ENCODE results near the gene PLTP. TPM values are rescaled to one million over a fixed set of nuclear protein-coding genes. Genes with fewer than 3 reads are reported as not detected.

The PLTP gene
- total and polyA plus RNA-seq, 2 of the 13 experiments (the other 11 are each of a cell fraction or from before 2014, with no cell fraction given) = 16.9 to 28.6 TPM

- TF ChIP-seq, protein P1, sequence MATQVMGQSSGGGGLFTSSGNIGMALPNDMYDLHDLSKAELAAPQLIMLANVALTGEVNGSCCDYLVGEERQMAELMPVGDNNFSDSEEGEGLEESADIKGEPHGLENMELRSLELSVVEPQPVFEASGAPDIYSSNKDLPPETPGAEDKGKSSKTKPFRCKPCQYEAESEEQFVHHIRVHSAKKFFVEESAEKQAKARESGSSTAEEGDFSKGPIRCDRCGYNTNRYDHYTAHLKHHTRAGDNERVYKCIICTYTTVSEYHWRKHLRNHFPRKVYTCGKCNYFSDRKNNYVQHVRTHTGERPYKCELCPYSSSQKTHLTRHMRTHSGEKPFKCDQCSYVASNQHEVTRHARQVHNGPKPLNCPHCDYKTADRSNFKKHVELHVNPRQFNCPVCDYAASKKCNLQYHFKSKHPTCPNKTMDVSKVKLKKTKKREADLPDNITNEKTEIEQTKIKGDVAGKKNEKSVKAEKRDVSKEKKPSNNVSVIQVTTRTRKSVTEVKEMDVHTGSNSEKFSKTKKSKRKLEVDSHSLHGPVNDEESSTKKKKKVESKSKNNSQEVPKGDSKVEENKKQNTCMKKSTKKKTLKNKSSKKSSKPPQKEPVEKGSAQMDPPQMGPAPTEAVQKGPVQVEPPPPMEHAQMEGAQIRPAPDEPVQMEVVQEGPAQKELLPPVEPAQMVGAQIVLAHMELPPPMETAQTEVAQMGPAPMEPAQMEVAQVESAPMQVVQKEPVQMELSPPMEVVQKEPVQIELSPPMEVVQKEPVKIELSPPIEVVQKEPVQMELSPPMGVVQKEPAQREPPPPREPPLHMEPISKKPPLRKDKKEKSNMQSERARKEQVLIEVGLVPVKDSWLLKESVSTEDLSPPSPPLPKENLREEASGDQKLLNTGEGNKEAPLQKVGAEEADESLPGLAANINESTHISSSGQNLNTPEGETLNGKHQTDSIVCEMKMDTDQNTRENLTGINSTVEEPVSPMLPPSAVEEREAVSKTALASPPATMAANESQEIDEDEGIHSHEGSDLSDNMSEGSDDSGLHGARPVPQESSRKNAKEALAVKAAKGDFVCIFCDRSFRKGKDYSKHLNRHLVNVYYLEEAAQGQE (IDR thresholded peaks at IDR 0.05; ENCODE audit: borderline replicate concordance in 1 of 2, low read depth in 1 of 2, low read length in 2 of 2) = no peak
- no peak for TF ChIP-seq SUZ12 (IDR thresholded peaks at IDR 0.05; ENCODE audit: low read depth, low read length)
- TF ChIP-seq TOE1 (CRISPR knock-in tag; IDR thresholded peaks at IDR 0.05) = no peak
- TF ChIP-seq ZNF776 (CRISPR knock-in tag; IDR thresholded peaks at IDR 0.05) = 0 out of 2 replicates have a peak, but pooled peaks have one; percentile 20
- no peak for TF ChIP-seq HNF1A (IDR thresholded peaks at IDR 0.05; ENCODE audit: low read depth)
- TF ChIP-seq HNF1A (CRISPR knock-in tag; IDR thresholded peaks at IDR 0.05; ENCODE audit: borderline replicate concordance) = no peak
- no peak for TF ChIP-seq HMGA1 (CRISPR knock-in tag; conservative IDR thresholded peaks at IDR 0.05)
- TF ChIP-seq, protein P2, sequence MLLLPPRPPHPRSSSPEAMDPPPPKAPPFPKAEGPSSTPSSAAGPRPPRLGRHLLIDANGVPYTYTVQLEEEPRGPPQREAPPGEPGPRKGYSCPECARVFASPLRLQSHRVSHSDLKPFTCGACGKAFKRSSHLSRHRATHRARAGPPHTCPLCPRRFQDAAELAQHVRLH (CRISPR knock-in tag; IDR thresholded peaks at IDR 0.05; ENCODE audit: borderline replicate concordance, low read depth) = no peak
- no peak; the same call in 1 of the 2 replicates for TF ChIP-seq SNAI1 (CRISPR knock-in tag; IDR thresholded peaks at IDR 0.05; ENCODE audit: borderline replicate concordance)
- TF ChIP-seq CCDC6 (CRISPR knock-in tag; IDR thresholded peaks at IDR 0.05) = no peak
- TF ChIP-seq MAFK (conservative IDR thresholded peaks at IDR 0.05 in 1 of 2, IDR thresholded peaks at IDR 0.05 in 1 of 2; ENCODE audit: low read length in 2 of 2) = no peak
- peak; percentile 37; the same call in 1 of the 2 replicates for TF ChIP-seq FOSL2 (CRISPR knock-in tag; IDR thresholded peaks at IDR 0.05)
- TF ChIP-seq NR2F6 (IDR thresholded peaks at IDR 0.05) = peak; percentile 95
- peak; percentile 93 for TF ChIP-seq NR2F6 (CRISPR knock-in tag; IDR thresholded peaks at IDR 0.05)
- no peak for TF ChIP-seq ZFP1 (CRISPR knock-in tag; IDR thresholded peaks at IDR 0.05)
- no peak for TF ChIP-seq ZNF652 (CRISPR knock-in tag; IDR thresholded peaks at IDR 0.05; ENCODE audit: borderline replicate concordance, low read depth)
- no peak for TF ChIP-seq NONO (IDR thresholded peaks at IDR 0.05)
- TF ChIP-seq NONO (CRISPR knock-in tag; conservative IDR thresholded peaks at IDR 0.05) = no peak; the same call in none of the 2 replicates
- no peak for TF ChIP-seq ATM (IDR thresholded peaks at IDR 0.05; ENCODE audit: borderline replicate concordance)
- TF ChIP-seq RBFOX2 (IDR thresholded peaks at IDR 0.05; ENCODE audit: low read depth, low read length) = 0 out of 2 replicates have a peak, but pooled peaks have one; percentile 1
Measured at GRCh38 chr20:45909817-45910669, 1.9 kb downstream of the PLTP start (continued).

Measured in HepG2 (cell line).